ENCODE data around the gene DDX4.
"Not testable (repeated sequence)": the region's sequence is repeated elsewhere in the genome, so short reads cannot be mapped to it uniquely, and the experiment has no call there.

Gene DDX4

DNA sequence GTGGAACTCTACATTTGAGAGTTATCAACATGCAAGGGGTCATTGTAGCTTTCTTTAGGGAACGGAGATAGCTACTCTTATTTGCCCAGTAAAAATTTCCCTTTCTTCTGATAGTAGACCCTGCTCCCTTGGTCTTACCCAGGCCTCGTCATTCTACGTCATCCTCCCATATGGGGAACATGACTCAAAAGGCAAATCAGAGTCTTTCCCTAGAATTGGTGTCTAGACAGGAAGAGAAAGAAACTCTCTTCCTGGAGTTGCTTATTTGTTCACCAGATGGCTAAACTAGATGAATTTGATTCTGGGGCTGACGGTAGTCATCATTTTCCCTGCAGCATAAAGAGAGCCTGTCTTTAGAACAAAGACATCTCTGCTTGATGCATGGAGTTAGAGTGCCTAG is 13.6 kb upstream of the DDX4 start:
- no peak for DNase-seq (ENCODE audit: low read depth, low spot score)

DNA sequence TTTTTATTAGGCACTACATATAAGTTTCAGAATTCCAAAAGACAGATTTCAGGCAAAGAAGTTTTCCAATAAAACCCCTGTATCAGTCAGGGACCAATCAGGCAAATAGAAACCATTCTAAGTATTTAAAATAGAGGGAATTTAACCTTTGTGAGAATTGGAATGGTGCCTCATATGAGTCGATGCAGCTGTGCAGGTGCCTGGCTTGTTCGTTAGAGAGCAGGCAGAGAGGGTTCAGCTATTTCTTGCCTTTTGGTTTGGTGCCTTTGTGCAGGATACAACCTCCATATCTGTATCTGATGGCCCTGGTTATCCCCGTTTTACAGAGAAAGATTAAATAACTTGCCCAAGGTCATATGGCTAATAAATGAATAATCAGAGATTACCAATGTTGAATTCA is 6.0 kb upstream of the DDX4 start:
- DNase-seq (ENCODE audit: low read depth, low spot score), result no peak

DNA sequence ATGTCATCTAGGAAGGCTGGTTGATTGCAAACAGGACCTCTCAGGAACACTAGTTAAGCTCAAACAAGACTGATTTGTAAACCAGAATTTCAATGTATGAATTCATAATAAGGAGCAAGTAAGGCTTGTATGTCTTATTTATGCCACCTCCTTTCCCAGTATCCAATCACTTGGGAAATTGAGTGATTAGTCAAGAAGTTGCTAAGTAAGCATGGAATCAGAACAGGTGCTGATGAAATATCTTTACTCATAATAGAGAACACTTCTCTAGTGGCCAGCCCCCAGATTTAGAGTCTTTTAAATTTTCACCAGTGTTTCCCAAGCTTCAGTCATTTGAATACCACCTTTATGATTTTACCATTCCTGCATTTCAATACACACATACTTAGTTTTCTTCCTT is 5.3 kb upstream of the DDX4 start:
- DNase-seq (ENCODE audit: low read depth, low spot score), result no peak

DNA sequence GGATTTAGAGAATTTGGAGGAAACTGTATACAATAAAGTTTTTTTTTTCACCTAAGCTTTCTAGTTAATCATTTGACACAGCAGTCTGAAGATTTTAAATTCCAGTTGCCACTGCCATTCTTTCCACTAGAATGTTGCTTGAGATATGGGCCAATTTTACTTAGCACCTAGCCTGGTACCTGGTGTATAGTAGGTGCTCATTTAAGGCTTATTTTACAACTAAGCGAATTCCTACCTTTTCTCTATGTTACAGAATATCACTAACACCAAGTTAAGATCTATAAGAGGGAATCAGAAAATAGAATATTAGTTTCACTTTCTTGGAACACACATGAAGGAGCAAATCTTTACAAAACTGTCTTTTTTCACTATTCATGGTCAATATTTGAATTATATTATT is 3.2 kb upstream of the DDX4 start:
- DNase-seq (ENCODE audit: low read depth, low spot score), result no peak

DNA sequence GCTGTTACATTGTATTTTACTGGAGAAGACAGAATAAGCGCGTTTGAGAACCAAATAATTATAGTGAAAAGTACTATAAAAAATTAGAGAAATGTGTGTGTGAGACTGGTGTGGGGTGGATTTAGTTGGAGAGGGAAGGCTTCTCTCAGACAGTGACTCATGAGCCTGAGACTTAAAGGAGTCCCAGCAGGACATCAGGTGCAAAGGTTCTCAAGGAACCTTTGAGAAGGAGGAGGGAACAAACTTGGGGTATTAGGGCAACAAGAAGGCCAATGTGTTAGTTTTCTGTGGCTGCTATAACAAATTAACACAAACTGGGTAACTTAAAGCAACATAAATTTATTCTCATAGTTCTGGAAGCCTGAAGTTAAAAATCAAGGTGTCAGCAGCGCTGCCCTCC is 4.9 kb downstream of the DDX4 start:
- no peak for DNase-seq (ENCODE audit: low read depth, low spot score)

DNA sequence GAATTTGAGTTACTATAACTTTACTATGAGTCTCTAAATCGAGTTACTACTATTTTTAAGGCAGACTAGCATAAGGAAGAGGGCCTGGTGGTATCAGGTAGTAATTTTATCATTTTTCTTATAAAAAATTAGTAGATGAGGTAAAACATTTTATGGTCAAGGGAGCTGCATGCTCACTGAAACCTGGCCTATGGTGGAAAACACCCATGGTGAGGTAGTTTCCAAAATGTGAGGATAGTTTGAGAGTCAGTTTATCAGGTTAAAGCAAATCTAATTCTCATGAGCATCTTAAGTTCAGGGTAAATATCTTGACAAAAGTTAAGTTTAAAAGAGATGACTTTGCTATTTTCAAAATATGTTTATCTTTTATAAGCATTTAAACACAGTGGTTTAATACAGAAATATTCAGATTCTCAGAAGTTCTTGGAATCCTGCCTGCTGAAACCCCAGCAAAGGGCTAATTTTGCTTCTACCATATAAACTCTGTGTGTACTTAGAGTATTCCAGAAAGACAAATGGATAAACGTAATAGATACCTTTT is 10.0 kb downstream of the DDX4 start:
- no peak for DNase-seq (ENCODE audit: low read depth, low spot score)

DNA sequence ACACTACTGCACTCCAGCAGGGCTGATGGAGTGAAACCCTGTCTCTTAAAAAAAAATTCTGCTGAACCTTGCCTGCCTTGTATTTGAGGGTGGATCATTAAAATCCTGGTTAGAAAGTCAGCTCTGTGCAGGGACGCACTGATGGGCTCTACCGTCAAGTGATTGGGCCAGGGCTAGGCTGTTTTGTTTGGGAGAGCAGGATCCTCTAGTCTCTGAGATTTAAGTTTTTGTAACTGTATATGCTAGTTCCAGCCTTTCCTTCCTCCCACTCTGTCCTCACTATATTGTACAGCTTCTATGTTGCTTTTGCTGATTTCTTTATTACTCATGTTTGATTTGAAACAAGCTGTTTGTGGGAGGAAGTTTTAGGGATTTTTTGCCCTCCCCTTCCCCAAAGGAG is 11.5 kb downstream of the DDX4 start:
- DNase-seq (ENCODE audit: low read depth, low spot score), result no peak

DNA sequence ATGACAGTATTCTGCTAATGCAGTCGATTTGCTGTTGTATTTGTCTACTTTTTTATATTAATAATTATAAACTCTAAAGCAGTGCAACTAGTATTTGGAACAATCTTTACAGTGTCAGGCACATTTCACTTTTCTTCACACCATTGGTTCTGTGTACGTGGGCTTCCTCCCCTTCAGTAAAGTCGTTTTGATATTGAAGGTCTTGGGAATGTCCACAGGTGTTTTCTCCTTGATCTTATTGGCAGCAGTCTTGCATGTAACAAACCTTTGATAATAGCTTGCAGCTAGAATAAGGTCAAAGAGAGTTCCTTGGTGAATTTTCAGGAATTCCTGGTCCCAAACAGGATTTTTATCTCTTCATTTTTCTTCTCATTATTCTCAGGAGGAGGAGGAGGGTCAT is 12.2 kb downstream of the DDX4 start:
- DNase-seq (ENCODE audit: low read depth, low spot score), result no peak

DNA sequence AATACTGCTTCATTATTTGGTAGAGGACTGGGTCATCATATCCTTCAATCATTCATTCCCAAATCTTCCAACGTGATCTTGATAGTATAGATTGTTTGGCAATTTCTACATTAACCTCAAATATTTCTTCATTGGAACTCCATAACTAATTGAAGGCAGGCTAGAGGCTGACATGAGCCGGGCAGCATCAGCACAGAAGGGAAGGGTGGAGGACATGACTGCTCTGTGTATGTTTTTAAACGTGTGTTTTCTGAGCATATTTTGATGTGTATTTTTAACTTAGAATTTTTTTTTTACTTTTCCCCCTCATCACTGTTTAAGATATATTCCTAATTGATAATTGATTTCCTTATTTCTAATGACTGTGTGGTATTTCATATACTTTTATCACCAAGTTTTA is 12.6 kb downstream of the DDX4 start:
- no peak for DNase-seq (ENCODE audit: low read depth, low spot score)

DNA sequence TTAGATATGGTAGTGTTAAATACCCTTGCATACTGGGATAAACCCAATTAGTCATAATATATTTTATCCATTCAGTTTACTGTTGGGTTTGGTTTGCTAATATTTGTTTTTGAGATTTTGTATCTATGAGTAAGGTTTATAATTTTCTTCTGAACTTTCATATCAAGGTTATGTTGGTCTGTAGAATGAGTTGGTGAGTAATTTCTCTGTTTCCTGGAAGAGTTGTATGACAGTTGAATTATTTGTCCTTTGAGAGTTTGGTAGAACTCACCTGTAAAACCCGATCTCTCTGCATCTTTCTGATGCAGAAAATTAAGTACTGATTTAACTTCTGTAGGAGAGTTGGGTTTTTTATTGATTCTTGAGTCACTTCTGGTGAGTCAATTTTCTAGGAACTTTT is 20.4 kb downstream of the DDX4 start:
- DNase-seq (ENCODE audit: low read depth, low spot score), result no peak

DNA sequence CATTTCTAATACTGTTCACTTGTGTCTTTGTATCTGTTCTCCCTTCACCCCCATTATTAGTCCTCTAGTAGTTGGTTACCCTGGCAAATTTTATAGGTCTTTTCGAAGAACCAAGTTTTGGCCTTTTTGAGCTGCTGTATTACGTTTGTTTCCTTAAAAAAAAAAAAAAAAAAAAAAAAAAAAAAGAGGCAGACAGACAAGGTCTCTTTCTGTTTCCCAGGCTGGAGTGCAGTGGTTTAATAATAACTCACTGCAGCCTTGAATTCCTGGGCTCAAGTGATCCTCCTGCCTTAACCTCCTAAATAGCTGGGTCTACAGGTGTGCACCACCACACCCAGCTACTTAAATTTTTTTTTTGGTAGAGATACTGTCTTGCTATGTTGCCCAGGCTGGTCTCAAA is 20.9 kb downstream of the DDX4 start:
- DNase-seq (ENCODE audit: low read depth, low spot score), result no peak

DNA sequence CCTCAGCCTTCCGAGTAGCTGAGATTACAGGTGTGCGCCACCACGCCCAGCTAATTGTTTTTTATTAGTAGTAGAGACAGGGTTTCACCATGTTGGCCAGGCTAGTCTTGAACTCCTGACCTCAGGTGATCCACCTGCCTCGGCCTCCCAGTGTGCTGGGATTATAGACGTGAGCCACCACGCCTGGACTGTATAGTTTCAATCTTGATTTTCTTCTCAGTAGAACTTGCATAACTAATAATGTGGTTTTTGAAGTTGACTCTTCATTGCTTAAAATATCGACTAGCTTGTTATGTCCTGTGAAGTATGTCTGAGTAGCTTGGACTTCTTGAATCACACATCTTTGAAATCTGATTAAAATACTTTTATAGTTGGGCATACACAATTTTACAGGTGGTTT is 23.9 kb downstream of the DDX4 start:
- DNase-seq (ENCODE audit: low read depth, low spot score), result not testable (repeated sequence)

DNA sequence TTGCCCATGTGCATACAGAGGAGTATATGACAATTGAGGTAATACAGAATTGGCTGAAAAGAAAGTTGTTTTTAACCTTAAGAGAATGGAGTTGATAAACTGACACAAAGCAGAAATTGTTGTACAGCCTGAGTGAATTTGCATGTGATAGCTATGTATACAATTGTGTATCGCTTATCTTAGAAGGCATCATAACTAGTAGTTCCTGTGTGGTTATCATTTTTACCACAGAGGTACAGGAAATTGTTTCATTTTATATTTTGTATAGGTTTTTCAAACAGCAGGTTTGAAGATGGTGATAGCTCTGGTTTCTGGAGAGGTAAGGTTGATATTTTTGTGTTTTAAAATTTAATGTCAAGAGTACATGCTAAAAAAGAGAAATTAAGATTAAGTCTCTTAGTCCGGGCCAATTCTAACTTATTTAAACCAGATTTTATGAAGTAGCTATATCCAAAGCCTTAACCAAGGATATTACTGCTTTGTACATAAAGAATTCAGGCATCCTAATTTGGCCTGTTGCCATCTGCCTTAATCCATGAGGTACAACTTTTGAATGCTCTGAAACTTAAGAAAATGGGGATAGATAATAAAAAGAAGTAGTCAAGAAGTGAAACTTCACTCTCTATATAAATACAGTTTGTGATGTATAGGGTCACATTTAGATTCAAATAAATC is 26.0 kb downstream of the DDX4 start:
- DNase-seq (ENCODE audit: low read depth, low spot score), result no peak

DNA sequence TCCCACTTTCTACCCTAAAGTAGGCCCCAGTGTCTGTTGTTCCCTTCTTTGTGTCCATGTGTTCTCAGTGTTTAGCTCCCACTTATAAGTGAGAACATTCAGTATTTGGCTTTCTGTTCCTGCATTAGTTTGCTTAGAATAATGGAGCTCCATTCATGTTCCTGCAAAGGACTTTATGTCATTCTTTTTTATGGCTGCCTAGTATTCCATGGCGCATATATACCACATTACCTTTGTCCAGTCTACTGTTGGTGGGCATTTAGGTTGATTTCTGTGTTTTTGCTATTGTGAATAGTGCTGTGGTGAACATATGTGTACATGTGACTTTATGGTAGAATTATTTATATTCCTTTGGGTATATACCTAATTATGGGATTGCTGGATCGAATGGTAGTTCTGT is 30.4 kb downstream of the DDX4 start:
- DNase-seq (ENCODE audit: low read depth, low spot score), result no peak

DNA sequence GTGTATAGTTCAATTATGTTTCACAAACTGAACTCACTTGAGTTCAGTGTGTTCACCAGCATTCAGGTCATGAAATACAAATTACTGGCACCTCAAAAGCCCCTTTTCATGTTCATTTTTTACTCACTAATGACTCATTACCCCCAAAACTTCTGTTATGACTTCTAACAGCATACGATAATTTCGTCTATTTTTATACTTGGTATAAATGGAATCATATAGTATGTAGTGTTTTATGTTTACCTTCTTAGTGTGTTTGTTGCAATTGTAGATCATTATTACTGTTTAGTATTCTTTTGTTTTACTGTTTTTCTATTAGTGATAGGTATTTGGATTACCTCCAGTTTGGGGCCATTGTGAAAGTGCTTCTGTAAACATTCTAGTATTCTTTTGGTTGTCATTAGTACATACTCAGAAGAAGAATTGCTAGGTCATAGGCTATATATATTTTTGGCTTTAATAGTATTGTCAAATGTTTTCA is 33.4 kb downstream of the DDX4 start:
- no peak for DNase-seq (ENCODE audit: low read depth, low spot score)

DNA sequence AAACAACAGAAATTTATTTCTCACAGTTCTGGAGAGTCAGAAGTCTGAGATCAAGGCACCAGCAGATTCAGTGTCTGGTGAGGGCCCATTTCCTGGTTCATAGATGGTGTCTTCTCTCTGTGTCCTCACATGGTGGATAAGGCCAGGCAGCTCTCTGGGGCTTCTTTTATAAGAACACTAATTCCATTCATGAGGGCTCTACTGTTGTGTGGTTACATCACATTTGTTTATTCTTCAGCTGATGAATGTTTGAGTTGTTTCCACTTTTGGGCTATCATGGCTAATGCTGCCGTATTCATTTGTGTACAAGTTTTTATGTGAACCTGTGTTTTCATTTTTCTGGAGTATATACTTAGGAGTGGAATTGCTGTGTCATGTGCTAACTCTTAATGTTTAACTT is 35.2 kb downstream of the DDX4 start:
- no peak for DNase-seq (ENCODE audit: low read depth, low spot score)

DNA sequence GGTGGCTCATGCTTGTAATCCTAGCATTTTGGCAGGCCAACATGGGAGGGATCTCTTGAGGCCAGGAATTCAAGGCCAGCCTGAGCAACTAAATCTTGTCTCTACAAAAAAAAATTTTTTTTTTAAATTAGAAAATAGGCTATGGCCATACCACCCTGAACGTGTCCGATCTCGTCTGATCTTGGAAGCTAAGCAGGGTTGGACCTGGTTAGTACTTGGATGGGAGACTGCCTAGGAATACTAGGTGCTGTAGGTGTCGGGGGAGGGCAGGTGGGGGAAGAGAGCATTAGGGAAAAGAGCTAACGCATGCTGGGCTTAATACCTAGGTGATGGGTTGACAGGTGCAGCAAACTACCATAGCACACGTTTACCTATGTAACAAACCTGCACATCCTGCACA is 39.5 kb downstream of the DDX4 start:
- DNase-seq (ENCODE audit: low read depth, low spot score), result no peak

DNA sequence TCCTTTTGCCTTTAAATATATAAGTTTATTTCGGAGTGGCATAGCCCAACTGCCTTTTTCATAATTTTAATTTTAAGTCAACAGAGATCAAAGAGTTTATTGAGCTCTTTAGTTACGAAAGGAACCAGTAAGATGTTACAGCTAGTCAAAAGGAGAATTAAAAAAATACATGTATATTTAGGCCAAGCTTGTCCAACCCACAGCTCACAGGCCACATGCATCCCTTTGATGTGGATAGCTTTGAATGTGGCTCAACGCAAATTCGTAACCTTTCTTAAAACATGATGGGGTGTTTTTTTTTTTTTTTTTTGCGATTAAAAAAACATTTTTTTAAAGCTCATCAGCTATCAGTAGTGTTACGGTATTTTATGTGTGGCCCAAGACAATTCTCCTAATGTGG is 63.1 kb downstream of the DDX4 start:
- no peak for DNase-seq (ENCODE audit: low read depth, low spot score)

DNA sequence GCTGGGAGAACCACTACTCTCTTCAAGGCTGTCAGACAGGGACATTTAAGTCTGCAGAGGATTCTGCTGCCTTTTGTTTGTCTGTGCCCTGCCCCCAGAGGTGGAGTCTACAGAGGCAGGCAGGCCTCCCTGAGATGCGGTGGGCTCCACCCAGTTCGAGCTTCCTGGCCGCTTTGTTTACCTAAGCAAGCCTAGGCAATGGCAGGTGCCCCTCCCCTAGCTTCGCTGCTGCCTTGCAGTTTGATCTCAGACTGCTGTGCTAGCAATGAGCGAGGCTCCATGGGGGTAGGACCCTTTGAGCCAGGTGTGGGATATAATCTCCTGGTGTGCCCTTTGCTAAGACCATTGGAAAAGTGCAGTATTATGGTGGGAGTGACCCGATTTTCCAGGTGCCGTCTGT is 71.0 kb downstream of the DDX4 start:
- not testable (repeated sequence) for DNase-seq (ENCODE audit: low read depth, low spot score)

DNA sequence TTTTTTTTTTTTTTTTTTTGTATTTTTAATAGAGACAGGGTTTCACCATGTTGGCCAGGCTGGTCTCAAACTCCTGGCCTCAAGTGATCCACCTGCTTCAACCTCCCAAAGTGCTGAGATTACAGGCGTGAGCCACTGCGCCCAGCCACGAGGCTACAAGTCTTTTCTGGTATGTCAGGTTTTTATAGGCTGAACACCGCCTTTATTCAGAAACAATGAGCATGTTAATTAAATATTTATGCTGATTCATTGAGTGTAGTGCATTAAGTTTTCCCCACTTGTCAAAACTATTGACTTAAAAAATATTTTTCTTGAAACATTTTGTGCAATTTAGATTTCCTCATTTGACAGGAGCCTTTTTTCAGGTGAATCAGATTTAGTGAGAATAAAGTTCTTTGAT is 78.1 kb downstream of the DDX4 start:
- not testable (repeated sequence) for DNase-seq (ENCODE audit: low read depth, low spot score)

DNA sequence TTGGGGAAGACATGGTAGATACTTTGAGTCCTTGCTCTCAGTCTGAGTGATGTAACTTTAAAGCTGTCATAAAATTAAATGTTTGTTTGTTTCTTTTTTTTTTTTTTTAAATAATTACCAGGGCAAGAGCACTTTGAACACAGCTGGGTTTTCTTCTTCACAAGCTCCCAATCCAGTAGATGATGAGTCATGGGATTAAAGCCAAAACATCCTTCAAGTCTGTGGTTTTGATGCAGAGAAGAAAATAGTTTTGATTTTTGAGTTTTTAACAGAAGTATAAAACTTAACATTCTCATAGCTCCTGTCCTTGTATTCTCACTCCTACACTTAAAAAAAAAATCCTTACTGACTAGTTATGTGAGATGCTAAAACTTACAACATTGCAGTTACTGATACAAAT is 78.5 kb downstream of the DDX4 start:
- DNase-seq (ENCODE audit: low read depth, low spot score), result no peak

DNA sequence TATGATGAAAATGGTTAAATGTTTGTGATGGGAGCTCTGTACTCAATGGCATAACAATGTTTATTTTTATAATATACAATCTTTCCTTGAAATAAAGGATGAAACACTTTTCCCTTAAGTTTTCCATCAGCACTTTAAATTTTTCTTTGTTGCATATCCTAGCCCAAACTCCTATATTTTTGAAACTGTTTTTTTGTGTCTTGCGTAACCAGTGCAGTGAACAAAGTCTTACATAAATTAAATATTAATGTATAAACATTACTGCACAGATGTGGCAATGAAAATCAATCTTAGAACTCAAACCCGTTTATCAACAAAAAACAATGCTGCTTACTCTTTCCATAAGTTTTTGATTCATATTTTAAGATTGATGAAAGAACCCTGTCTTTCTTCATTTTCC is 79.2 kb downstream of the DDX4 start:
- no peak for DNase-seq (ENCODE audit: low read depth, low spot score)

DNA sequence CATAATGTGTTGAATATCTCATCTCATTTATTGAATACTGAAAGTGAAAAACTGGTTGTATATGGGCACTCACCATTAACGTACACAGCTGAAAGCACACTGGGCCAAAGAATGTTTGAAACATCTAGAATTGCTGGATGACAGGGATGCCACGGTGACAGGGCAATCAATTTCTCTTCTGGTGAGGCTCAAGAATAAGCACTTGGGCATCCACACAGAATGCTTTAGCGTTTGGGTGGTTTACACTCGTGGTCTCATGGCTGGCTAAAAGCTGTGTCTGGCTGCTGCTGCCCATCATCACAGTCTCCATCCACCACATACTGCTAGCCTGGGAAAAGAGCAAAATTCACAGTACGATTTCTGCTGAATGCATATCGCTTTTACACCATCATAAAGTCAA is 82.6 kb downstream of the DDX4 start:
- DNase-seq (ENCODE audit: low read depth, low spot score), result no peak
